Right hindlimb (tissue), 1 donor: ENCODE results near the gene PKN3.

Source experiments
- DNase-seq: peaks from one replicate; pipeline ENCODE4 v3.0.0-alpha.2; 2018

The PKN3 gene

GRCh38 chr9:128750926-128751595, 48.8 kb downstream of the PKN3 start:
- no peak for DNase-seq

GRCh38 chr9:128753627-128754026, 51.3 kb downstream of the PKN3 start:
- no peak for DNase-seq

- DNase-seq = no peak
These were observed 55.3 kb downstream of the PKN3 start for GRCh38 chr9:128757602-128758001.

GRCh38 chr9:128762671-128763449, 60.6 kb downstream of the PKN3 start:
- DNase-seq = no peak

- no peak for DNase-seq
These were observed 62.1 kb downstream of the PKN3 start for GRCh38 chr9:128764361-128764760.

- no peak for DNase-seq
These were observed 63.2 kb downstream of the PKN3 start for GRCh38 chr9:128765499-128765898.

GRCh38 chr9:128768606-128769005, 66.3 kb downstream of the PKN3 start:
- no peak for DNase-seq
